ENCODE data around the gene MOB1B. TPM values are rescaled to one million over a fixed set of nuclear protein-coding genes. Genes with fewer than 3 reads are reported as not detected.
A peak's percentile ranks its signal among the peaks of the same experiment; 100 is the strongest.

Gene MOB1B
- total and polyA plus RNA-seq, 2 of the 13 experiments (the other 11 are each of a cell fraction or from before 2014, with no cell fraction given): 3.9 to 4.0 TPM

GRCh38 chr4:70901984-70902576 is at the start of gene MOB1B (continued):
- TF ChIP-seq REST (IDR thresholded peaks at IDR 0.05; ENCODE audit: borderline replicate concordance in 1 of 2, low read depth in 1 of 2, low read length in 2 of 2) (peak in 1 of 2 experiments; percentile 5; a peak in 1 of 4 replicates), ZNF207 (IDR thresholded peaks at IDR 0.05; ENCODE audit: borderline replicate concordance) (no peak), ARNT2 (CRISPR knock-in tag; IDR thresholded peaks at IDR 0.05; ENCODE audit: low read depth) (peak; percentile 34; the same call in 1 of the 2 replicates), MED1 (CRISPR knock-in tag; IDR thresholded peaks at IDR 0.05) (peak; percentile 52), ZFY (CRISPR knock-in tag; IDR thresholded peaks at IDR 0.05) (peak; percentile 82), TRAFD1 (CRISPR knock-in tag; IDR thresholded peaks at IDR 0.05; ENCODE audit: borderline replicate concordance) (peak; percentile 56; the same call in 1 of the 2 replicates), RXRA (CRISPR knock-in tag; IDR thresholded peaks at IDR 0.05) (no peak; the same call in 1 of the 2 replicates), ZNF800 (CRISPR knock-in tag; IDR thresholded peaks at IDR 0.05) (no peak), KLF12 (CRISPR knock-in tag; IDR thresholded peaks at IDR 0.05; ENCODE audit: borderline replicate concordance) (peak; percentile 30; the same call in 1 of the 2 replicates), ZBTB14 (CRISPR knock-in tag; IDR thresholded peaks at IDR 0.05) (no peak; the same call in 1 of the 2 replicates), LRRFIP1 (CRISPR knock-in tag; conservative IDR thresholded peaks at IDR 0.05) (no peak), ZNF839 (CRISPR knock-in tag; IDR thresholded peaks at IDR 0.05; ENCODE audit: borderline replicate concordance) (0 out of 2 replicates have a peak, but pooled peaks have one; percentile 41), RAD21 (CRISPR knock-in tag; IDR thresholded peaks at IDR 0.05) (0 out of 2 replicates have a peak, but pooled peaks have one; percentile 8), NR2F1 (CRISPR knock-in tag; IDR thresholded peaks at IDR 0.05) (peak in 1 of 2 experiments; percentile 38; a peak in 1 of 4 replicates), ZNF563 (CRISPR knock-in tag; IDR thresholded peaks at IDR 0.05) (peak; percentile 55; the same call in 1 of the 2 replicates), JUND (CRISPR knock-in tag; IDR thresholded peaks at IDR 0.05) (peak; percentile 13; the same call in 1 of the 2 replicates), MAF1 (CRISPR knock-in tag; IDR thresholded peaks at IDR 0.05; ENCODE audit: borderline replicate concordance) (0 out of 2 replicates have a peak, but pooled peaks have one; percentile 49)
